ENCODE measurements around the gene NGF.

GRCh38 chr1:115327270-115327669 lies 10.8 kb downstream of the NGF start:
- TF ChIP-seq, protein P1, sequence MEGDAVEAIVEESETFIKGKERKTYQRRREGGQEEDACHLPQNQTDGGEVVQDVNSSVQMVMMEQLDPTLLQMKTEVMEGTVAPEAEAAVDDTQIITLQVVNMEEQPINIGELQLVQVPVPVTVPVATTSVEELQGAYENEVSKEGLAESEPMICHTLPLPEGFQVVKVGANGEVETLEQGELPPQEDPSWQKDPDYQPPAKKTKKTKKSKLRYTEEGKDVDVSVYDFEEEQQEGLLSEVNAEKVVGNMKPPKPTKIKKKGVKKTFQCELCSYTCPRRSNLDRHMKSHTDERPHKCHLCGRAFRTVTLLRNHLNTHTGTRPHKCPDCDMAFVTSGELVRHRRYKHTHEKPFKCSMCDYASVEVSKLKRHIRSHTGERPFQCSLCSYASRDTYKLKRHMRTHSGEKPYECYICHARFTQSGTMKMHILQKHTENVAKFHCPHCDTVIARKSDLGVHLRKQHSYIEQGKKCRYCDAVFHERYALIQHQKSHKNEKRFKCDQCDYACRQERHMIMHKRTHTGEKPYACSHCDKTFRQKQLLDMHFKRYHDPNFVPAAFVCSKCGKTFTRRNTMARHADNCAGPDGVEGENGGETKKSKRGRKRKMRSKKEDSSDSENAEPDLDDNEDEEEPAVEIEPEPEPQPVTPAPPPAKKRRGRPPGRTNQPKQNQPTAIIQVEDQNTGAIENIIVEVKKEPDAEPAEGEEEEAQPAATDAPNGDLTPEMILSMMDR (IDR thresholded peaks at IDR 0.05): no peak
- TF ChIP-seq POLR2AphosphoS5 (IDR thresholded peaks at IDR 0.05) (no peak), POLR2A (IDR thresholded peaks at IDR 0.05; ENCODE audit: low read depth) (no peak), EP300 (IDR thresholded peaks at IDR 0.05) (no peak)
